SU-DHL-6 (cell line): Measurements from ENCODE around the gene PLA2G4E.

ENCODE experiments used
- CTCF ChIP-seq: fragments of 200-600 bp; sonication (generic); IDR thresholded peaks from one replicate; pipeline ENCODE4 v1.5.1; 2017; ENCODE audit warnings: antibody characterized with exemption, mild to moderate bottlenecking, low read length, moderate library complexity; ENCODE audit not compliant: insufficient read depth, poor library complexity, severe bottlenecking
- EZH2phosphoT487 ChIP-seq: fragments of 200-600 bp; sonication (generic), shearing (Covaris generic); conservative IDR thresholded peaks from 2 replicates; pipeline ENCODE4 v1.6.1; 2018; ENCODE audit warnings: mild to moderate bottlenecking, antibody characterized with exemption, low read length, moderate library complexity, mixed read lengths

- TF ChIP-seq CTCF: no peak
- TF ChIP-seq EZH2phosphoT487: no peak
Measured at GRCh38 chr15:42045211-42045615, 24.4 kb upstream of the PLA2G4E start.
